IMR-90 (cell line): ENCODE data around the gene LRRC15. TPM values are rescaled to one million over a fixed set of nuclear protein-coding genes. Genes with fewer than 3 reads are reported as not detected.

Source experiments
- ATAC-seq: fragments of 200-7000 bp; cut with Tn5 transposase; 2 replicates; pipeline ENCODE4 v1.9.1; 2020; ENCODE audit warnings: low read depth, mild to moderate bottlenecking, moderate library complexity
- BruUV-seq: library from RNA; stranded (reverse); fragments of 400-500 nt; replicated peaks from 2 replicates; lab custom pipeline; 2021; lab: Mats Ljungman, UMichigan
- CTCF ChIA-PET: fragments of 300-600 bp; formaldehyde crosslinking; extraction: SDS; loops from one replicate; lab custom pipeline; 2021; ENCODE audit warnings: antibody characterized with exemption; lab: Yijun Ruan, JAX
- POLR2A ChIA-PET: fragments of 300-600 bp; sonication (Branson Sonifier 250); formaldehyde crosslinking; loops from one replicate; lab custom pipeline; 2022; ENCODE audit warnings: antibody characterized with exemption; ENCODE audit not compliant: unreplicated experiment; lab: Charles Lee
- DNase-seq: peaks from one replicate; pipeline ENCODE4 v3.0.0; 2013
- H2AFZ ChIP-seq: replicated peaks from 2 replicates; pipeline ENCODE3; 2013; ENCODE audit warnings: low read length, mild to moderate bottlenecking; ENCODE audit not compliant: poor library complexity
- H2AK5ac ChIP-seq: 2 replicates; pipeline ENCODE4 v1.6.1; 2013; ENCODE audit warnings: low read depth, low read length, inconsistent platforms
- H2AK9ac ChIP-seq: replicated peaks from 2 replicates; pipeline ENCODE3; 2013; ENCODE audit warnings: mild to moderate bottlenecking, low read depth, low read length, moderate library complexity; ENCODE audit not compliant: poor library complexity
- H2BK120ac ChIP-seq: 2 replicates; pipeline ENCODE4 v1.6.1; 2013; ENCODE audit warnings: low read depth, low read length, inconsistent platforms
- H2BK15ac ChIP-seq: 3 replicates; pipeline ENCODE4 v1.6.1; 2013; ENCODE audit warnings: low read depth, low read length, inconsistent platforms
- H2BK20ac ChIP-seq: 2 replicates; pipeline ENCODE4 v1.6.1; 2013; ENCODE audit warnings: low read depth, mild to moderate bottlenecking, inconsistent platforms, low read length, moderate library complexity
- H2BK5ac ChIP-seq: 2 replicates; pipeline ENCODE4 v1.6.1; 2013; ENCODE audit warnings: mild to moderate bottlenecking, low read depth, low read length, inconsistent platforms; ENCODE audit not compliant: poor library complexity, severe bottlenecking
- H3K14ac ChIP-seq: replicated peaks from 2 replicates; pipeline ENCODE4 v1.6.1; 2013; ENCODE audit warnings: low read depth, low read length, inconsistent platforms
- H3K18ac ChIP-seq: 2 replicates; pipeline ENCODE4 v1.6.1; 2013; ENCODE audit warnings: low read depth, low read length, control low read depth
- H3K23ac ChIP-seq: 2 replicates; pipeline ENCODE4 v1.6.1; 2013; ENCODE audit warnings: low read depth, low read length, inconsistent platforms
- H3K27ac ChIP-seq: 2 replicates; pipeline ENCODE4 v1.5.1; 2013; ENCODE audit warnings: mild to moderate bottlenecking, control low read depth, low read length; ENCODE audit not compliant: insufficient read depth
- H3K27me3 ChIP-seq: 2 replicates; pipeline ENCODE4 v1.6.1; 2013; ENCODE audit warnings: low read length; ENCODE audit not compliant: control insufficient read depth, insufficient read depth
- H3K36me3 ChIP-seq: 2 replicates; pipeline ENCODE4 v1.6.1; 2013; ENCODE audit warnings: low read length, mixed read lengths; ENCODE audit not compliant: control insufficient read depth, insufficient read depth
- H3K4ac ChIP-seq: 2 replicates; pipeline ENCODE4 v1.6.1; 2013; ENCODE audit warnings: low read depth, low read length, inconsistent platforms
- H3K4me1 ChIP-seq: 2 replicates; pipeline ENCODE4 v1.6.1; 2013; ENCODE audit warnings: low read length, mixed read lengths; ENCODE audit not compliant: control insufficient read depth, insufficient read depth
- H3K4me2 ChIP-seq: 2 replicates; pipeline ENCODE4 v1.6.1; 2013; ENCODE audit warnings: low read depth, mild to moderate bottlenecking, control low read depth, low read length, moderate library complexity
- H3K4me3 ChIP-seq: 2 replicates; pipeline ENCODE4 v1.5.1; 2013; ENCODE audit warnings: low read depth, mild to moderate bottlenecking, control low read depth, low read length, moderate library complexity; ENCODE audit not compliant: insufficient read depth
- H3K56ac ChIP-seq: 2 replicates; pipeline ENCODE4 v1.6.1; 2013; ENCODE audit warnings: low read length, inconsistent platforms; ENCODE audit not compliant: insufficient read depth; ENCODE audit errors: extremely low read depth
- H3K79me1 ChIP-seq, 2 experiments: 2 replicates each; pipeline ENCODE4 v1.6.1; 2013; ENCODE audit warnings: low read length in 2 of 2, inconsistent platforms in 1 of 2, low read depth in 1 of 2
- H3K9ac ChIP-seq: 2 replicates; pipeline ENCODE4 v1.6.1; 2013; ENCODE audit warnings: low read depth, low read length, control low read depth
- H3K9me1 ChIP-seq: 2 replicates; pipeline ENCODE4 v1.6.1; 2013; ENCODE audit warnings: low read length, inconsistent platforms; ENCODE audit not compliant: insufficient read depth
- H3K9me3 ChIP-seq: 2 replicates; pipeline ENCODE4 v1.6.1; 2013; ENCODE audit warnings: low read length; ENCODE audit not compliant: control insufficient read depth, insufficient read depth
- H4K20me1 ChIP-seq: 2 replicates; pipeline ENCODE4 v1.6.1; 2013; ENCODE audit warnings: low read length, inconsistent platforms; ENCODE audit not compliant: insufficient read depth
- H4K5ac ChIP-seq: 2 replicates; pipeline ENCODE4 v1.6.1; 2013; ENCODE audit warnings: mild to moderate bottlenecking, low read depth, low read length, control low read depth
- H4K8ac ChIP-seq, 2 experiments: 2 replicates each; pipeline ENCODE4 v1.6.1; 2013; ENCODE audit warnings: low read depth in 2 of 2, low read length in 2 of 2, control low read depth in 1 of 2, inconsistent platforms in 1 of 2
- H4K91ac ChIP-seq: 2 replicates; pipeline ENCODE4 v1.6.1; 2013; ENCODE audit warnings: low read depth, low read length, inconsistent platforms; ENCODE audit not compliant: insufficient read depth
- RCOR1 ChIP-seq: IDR thresholded peaks from 2 replicates; pipeline ENCODE4 v1.6.1; 2012; ENCODE audit warnings: mild to moderate bottlenecking, low read length, improper control_type of control experiment; ENCODE audit not compliant: insufficient replicate concordance
- WGBS, 2 experiments: methylation state at CpG; one replicate each; pipeline versions ENCODE4 v1.1.5 to v1.1.7; 2013; ENCODE audit warnings: missing lambda C conversion rate in 2 of 2; ENCODE audit not compliant: insufficient read length in 1 of 2; ENCODE audit errors: extremely low coverage in 2 of 2; 5-methylcytosine and 5-hydroxymethylcytosine counted together
- dilution Hi-C: fragments of 300-500 bp; cut with HindIII; formaldehyde crosslinking; loops from one replicate; pipeline ENCODE4 v1.14.3; 2018; ENCODE audit warnings: low sequenced_read_pairs; ENCODE audit not compliant: unreplicated experiment
- in situ Hi-C: fragments of 300-500 bp; cut with MboI; formaldehyde crosslinking; loops from 3 replicates; pipeline ENCODE4 v1.14.3; 2019; ENCODE audit warnings: low sequenced_read_pairs, inconsistent platforms, mixed read lengths
- intact Hi-C: fragments of 100-400 bp; cut with micrococcal nuclease; formaldehyde crosslinking; loops from 2 replicates; pipeline ENCODE4 v1.10.0; 2022
- polyA plus RNA-seq, 3 experiments: library from polyadenylated mRNA; depleted of rRNA; stranded (reverse); fragments of >200 nt; gene quantifications; 2 replicates each; pipeline ENCODE4 v1.2.3, GENCODE V29; 2012; ENCODE audit warnings: low replicate concordance in 1 of 3
- total RNA-seq: library from RNA; depleted of rRNA; stranded (reverse); fragments of >200 nt; gene quantifications from 2 replicates; pipeline ENCODE4 v1.2.3, GENCODE V29; 2012

Gene LRRC15
- total and polyA plus RNA-seq, 2 of the 4 experiments (the other 2 are of a cell fraction): 2.5 to 9.0 TPM

- ATAC-seq (no peak), DNase-seq (no peak)
- dilution Hi-C loops (no loop called here), intact Hi-C loops (loop anchor here (5.0 to 10.0 kb wide), 3 partner anchors 246 to 1854 kb away; no protein-coding TSS in a partner anchor), in situ Hi-C loops (loop anchor here (5.0 to 10.0 kb wide), 3 partner anchors 181 to 654 kb away; partner anchors contain the start of gene HES1)
- Histone ChIP-seq H3K27me3 (peaks cover 37% of the 10 kb centered on the region), H3K9me3 (peaks cover 12% of the 10 kb centered on the region), H3K9me1 (no peaks in the 10 kb centered on the region), H3K4me3 (no peak overlapping the region), H3K36me3 (no peaks in the 10 kb centered on the region), H2BK120ac (no peak overlapping the region), H3K14ac (no peak overlapping the region), H3K4me2 (no peak overlapping the region), H4K5ac (no peak overlapping the region), H3K79me1 (no peaks in the 10 kb centered on the region; a peak in 1 of 4 replicates), H2BK5ac (no peak overlapping the region), H3K56ac (no peak overlapping the region), H4K20me1 (no peaks in the 10 kb centered on the region; the same call in 1 of the 2 replicates), H2AFZ (no peak overlapping the region), H3K18ac (no peak overlapping the region), H3K27ac (no peak overlapping the region), H2BK20ac (no peak overlapping the region), H3K4ac (no peak overlapping the region), H2AK5ac (no peak overlapping the region), H2BK15ac (no peak overlapping the region), H3K23ac (no peak overlapping the region), H2AK9ac (no peak overlapping the region), H4K91ac (no peak overlapping the region), H3K4me1 (no peaks in the 10 kb centered on the region; the same call in none of the 2 replicates), H4K8ac (no peak overlapping the region), H3K9ac (no peak overlapping the region)
- ChIA-PET CTCF (interaction anchor here (0.6 kb wide), 1 partner anchor 84 kb away, joined by 3 read pairs; no protein-coding TSS in a partner anchor), POLR2A (no interaction called here)
- no peak for TF ChIP-seq RCOR1
- 80% methylated on average over 2 of the region's 3 CpGs; no CpG with 5 or more reads in 1 of the 2 experiments for WGBS, 2 experiments
- no TSS peak for BruUV-seq
Measured at GRCh38 chr3:194318511-194319161, 50.9 kb downstream of the LRRC15 start.
